HAP-1 (cell line): Measurements from ENCODE around the gene HIVEP1.
A peak's percentile ranks its signal among the peaks of the same experiment; 100 is the strongest.

Experiments
- DNase-seq, 2 experiments: peaks; one replicate each; pipeline ENCODE4 v3.0.0-alpha.2; 2016 to 2020; ENCODE audit warnings: low spot score in 2 of 2
- H3K27me3 ChIP-seq: fragments of 250-450 bp; sonication (Bioruptor Pico); 2 replicates; pipeline ENCODE4 v1.5.1; 2020; ENCODE audit warnings: low read depth, mild to moderate bottlenecking, moderate library complexity
- H3K36me3 ChIP-seq: fragments of 250-450 bp; sonication (Bioruptor Pico); replicated peaks from 2 replicates; pipeline ENCODE4 v1.5.1; 2020; ENCODE audit warnings: mild to moderate bottlenecking
- H3K4me1 ChIP-seq: fragments of 250-450 bp; sonication (Bioruptor Pico); 2 replicates; pipeline ENCODE4 v1.5.1; 2020; ENCODE audit warnings: mild to moderate bottlenecking
- H3K4me3 ChIP-seq: fragments of 250-450 bp; sonication (Bioruptor Pico); 2 replicates; pipeline ENCODE4 v1.5.1; 2020; ENCODE audit warnings: mild to moderate bottlenecking, moderate library complexity
- H3K9me3 ChIP-seq: fragments of 250-450 bp; sonication (Bioruptor Pico); 2 replicates; pipeline ENCODE4 v1.5.1; 2020; ENCODE audit warnings: mild to moderate bottlenecking, moderate library complexity
- in situ Hi-C: fragments of 300-500 bp; cut with MboI; formaldehyde crosslinking; loops from 3 replicates; pipeline ENCODE4 v1.14.3; 2020; ENCODE audit warnings: low sequenced_read_pairs, inconsistent platforms, mixed read lengths

HIVEP1 gene

DNA sequence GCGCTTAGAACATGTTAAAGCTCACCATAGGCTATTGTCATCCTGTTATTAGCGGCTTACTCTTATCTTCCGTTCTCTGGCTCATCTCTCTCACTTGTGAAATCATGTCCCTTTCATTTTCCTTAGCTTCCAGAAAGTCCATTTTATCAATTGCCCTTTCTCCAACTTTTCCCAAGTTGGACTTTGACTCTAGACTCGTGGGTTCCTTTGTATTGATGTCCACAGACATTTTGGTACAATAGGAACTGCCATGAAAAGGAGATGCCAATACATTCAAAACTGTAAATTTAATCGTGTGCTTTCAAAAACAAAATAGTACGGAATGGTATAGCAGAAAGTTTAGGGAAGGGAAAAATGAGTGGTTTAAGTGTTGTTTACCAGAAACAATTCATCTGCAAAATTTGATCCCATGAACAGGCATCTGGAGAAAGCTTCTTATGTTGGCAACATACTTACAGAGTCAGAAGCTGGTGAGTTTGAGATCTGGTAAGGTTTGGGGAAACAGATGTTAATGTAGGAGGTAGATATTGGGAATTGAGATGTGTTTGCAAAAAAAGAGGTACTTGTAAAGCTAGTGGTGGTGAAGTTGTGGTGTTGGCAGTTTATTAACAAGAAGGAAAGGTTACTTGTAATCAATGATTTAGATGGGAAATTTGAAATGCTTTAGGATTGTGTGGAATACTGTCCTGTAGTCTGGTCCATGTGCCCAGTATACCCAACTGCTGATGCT, 10.2 kb upstream of the HIVEP1 start:
- in situ Hi-C loops = no loop called here

DNA sequence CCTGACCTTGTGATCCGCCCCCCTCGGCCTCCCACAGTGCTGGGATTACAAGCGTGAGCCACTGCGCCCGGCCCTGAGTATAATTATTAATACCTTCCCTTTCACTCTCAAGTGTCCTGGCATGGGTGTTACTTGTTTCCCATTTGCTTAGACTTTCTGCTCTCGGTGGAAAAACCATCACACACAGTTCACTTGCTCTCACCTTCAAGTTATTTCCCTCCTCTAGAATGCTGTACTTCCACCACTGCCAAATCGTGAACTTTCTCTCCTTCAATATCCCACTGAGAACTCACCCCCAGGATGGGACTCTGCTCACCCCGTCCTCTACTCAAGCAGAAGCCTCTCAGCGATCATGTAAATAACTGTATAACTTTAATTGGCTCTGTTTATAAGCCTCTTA, 4.6 kb upstream of the HIVEP1 start:
- Histone ChIP-seq H3K36me3 (no peaks in the 10 kb centered on the region), H3K9me3 (no peaks in the 10 kb centered on the region), H3K4me3 (no peak overlapping the region), H3K27me3 (no peaks in the 10 kb centered on the region), H3K4me1 (peaks cover 12% of the 10 kb centered on the region)
- no peak for DNase-seq
- in situ Hi-C loops = no loop called here

More for the DNA sequence above, 10.2 kb upstream of the HIVEP1 start:
- Histone ChIP-seq H3K36me3 (no peaks in the 10 kb centered on the region), H3K4me3 (no peak overlapping the region), H3K27me3 (peaks cover 17% of the 10 kb centered on the region), H3K9me3 (no peaks in the 10 kb centered on the region), H3K4me1 (no peaks in the 10 kb centered on the region)
- no peak for DNase-seq

DNA sequence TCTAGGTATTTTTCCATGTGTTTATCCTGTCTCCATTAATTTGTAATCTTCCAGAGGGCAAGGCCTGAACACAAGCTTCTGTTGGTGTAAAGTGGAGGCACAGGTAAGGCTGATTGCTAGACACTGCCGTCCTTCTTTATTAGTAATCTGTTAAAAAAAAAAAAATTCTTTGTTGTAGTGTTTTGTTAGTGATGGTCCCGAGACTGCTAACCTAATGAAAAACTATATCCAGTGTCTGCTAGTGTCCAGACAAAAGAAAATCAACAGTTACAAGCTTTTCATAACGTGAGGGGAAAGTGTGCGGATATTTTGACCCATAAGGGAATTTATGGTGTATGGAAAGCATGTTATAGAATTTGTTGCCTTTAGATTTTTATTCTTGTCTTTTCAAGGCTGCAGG, 4.2 kb upstream of the HIVEP1 start:
- DNase-seq = no peak
- in situ Hi-C loops = no loop called here

DNA sequence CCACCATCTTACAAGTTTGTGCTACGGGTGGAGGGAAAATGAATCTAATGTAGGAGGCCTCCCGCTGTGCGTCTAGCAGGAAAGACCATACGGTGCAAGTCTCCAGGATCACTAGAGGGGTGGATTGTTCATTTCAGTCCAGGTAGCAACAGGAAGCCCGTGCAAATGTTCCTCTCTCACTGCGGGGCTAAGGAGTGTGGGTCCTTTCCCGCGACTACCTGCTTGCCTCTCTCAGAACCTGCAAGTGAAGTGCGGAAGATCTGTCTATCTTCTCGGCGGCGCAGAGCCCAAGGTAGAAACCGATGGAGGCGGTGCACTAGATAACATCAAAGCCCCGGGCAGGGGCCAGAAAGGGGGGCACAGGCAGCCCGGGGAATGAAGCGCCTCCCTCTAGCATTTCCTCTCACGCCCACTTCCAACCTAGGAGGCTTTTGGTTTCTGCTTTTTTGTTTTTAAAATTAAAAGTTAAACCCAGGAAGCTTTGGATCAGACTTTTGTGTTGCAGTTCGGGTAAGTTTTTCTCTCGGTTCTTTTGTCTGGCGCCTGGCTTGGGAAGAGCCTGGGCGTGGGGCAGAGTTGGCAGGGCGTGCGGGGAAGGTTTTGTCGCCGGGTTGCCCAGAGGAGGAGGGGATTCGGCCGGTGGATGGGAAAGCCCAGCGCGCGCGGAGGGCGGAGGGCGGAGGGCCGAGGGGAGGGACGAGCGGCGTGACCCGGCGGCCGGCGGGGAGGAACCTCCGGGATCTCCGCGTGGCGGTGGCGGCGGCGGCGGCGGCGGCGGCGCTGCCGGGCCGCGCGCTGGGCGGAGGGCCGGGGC, 3.5 kb upstream of the HIVEP1 start:
- Histone ChIP-seq H3K9me3 (no peaks in the 10 kb centered on the region), H3K4me1 (peaks cover 12% of the 10 kb centered on the region), H3K27me3 (no peaks in the 10 kb centered on the region), H3K4me3 (peak overlapping the region; percentile 64), H3K36me3 (no peaks in the 10 kb centered on the region)
- in situ Hi-C loops = no loop called here
- peak; percentile 62 to 84 for DNase-seq

More for the DNA sequence above, 4.2 kb upstream of the HIVEP1 start:
- Histone ChIP-seq H3K9me3 (no peaks in the 10 kb centered on the region), H3K27me3 (no peaks in the 10 kb centered on the region), H3K4me1 (peaks cover 12% of the 10 kb centered on the region), H3K36me3 (no peaks in the 10 kb centered on the region), H3K4me3 (peak overlapping the region; percentile 64)

DNA sequence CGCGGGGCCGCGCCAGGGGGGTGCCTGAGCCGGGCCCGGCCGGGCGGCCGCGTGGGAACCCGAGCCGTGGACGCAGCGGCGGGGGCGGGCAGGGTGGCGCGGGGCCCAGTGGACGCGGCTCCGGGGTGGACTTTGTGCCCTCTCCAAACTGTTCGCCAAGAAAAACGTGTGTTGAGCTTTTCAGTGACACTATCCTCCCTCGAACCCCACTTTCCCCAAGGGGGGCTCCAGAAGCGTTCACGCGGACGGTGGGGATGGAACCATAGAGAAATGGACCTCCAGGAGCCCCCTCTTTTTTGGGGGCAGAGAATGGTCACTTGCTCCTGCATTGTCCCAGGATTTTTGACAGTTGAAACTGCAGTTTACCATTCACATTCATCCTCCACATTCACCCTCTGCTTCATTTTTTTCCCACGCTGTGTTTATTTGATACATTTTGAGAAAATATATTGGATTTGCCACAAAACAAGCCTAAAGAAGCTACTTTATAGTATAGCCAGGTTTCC, 2.9 kb upstream of the HIVEP1 start:
- DNase-seq = peak in 1 of 2 experiments; percentile 10
- Histone ChIP-seq H3K9me3 (no peaks in the 10 kb centered on the region), H3K4me1 (peaks cover 12% of the 10 kb centered on the region), H3K36me3 (peaks cover under 1% of the 10 kb centered on the region; the same call in 1 of the 2 replicates), H3K4me3 (peak overlapping the region; percentile 64), H3K27me3 (no peaks in the 10 kb centered on the region)
- in situ Hi-C loops = no loop called here

DNA sequence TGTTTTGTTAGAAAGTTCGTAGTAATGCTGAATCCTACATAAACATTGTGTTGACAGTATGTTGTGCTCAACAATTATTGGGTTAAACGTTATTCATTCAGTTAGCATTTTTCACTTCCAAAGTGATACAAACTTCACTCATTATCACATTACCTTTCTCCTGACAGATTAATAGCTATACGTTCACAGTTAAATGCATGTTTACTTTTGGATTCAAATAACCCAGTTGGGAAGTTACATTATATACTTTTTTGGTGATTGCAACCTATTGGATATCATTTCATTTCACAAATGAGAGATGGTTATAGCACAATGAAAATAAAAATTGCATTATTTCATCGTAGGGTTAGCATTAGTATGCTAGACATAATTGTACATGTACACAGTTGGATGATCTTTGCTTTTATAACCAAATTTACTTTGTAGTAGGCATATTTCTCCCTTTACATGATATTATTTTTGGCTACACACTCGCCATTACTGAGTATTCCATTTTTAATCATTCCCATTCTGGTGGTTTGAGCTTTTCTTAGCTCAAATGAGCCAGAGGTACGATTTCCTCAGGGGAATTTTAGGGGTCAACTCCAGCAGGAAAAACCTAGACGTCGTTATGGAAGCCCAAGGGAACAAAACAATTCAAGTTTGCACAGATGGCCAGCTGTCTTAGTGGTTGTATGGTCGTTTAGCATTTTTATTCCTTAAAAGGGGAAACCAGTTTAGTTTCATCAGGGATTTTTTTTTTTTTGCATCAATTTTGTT, 2.1 kb upstream of the HIVEP1 start:
- Histone ChIP-seq H3K4me3 (peak overlapping the region; percentile 64), H3K27me3 (no peaks in the 10 kb centered on the region), H3K9me3 (no peaks in the 10 kb centered on the region), H3K36me3 (peaks cover 5% of the 10 kb centered on the region; the same call in 1 of the 2 replicates), H3K4me1 (peaks cover 12% of the 10 kb centered on the region)
- in situ Hi-C loops = no loop called here
- peak in 1 of 2 experiments; percentile 21 for DNase-seq

DNA sequence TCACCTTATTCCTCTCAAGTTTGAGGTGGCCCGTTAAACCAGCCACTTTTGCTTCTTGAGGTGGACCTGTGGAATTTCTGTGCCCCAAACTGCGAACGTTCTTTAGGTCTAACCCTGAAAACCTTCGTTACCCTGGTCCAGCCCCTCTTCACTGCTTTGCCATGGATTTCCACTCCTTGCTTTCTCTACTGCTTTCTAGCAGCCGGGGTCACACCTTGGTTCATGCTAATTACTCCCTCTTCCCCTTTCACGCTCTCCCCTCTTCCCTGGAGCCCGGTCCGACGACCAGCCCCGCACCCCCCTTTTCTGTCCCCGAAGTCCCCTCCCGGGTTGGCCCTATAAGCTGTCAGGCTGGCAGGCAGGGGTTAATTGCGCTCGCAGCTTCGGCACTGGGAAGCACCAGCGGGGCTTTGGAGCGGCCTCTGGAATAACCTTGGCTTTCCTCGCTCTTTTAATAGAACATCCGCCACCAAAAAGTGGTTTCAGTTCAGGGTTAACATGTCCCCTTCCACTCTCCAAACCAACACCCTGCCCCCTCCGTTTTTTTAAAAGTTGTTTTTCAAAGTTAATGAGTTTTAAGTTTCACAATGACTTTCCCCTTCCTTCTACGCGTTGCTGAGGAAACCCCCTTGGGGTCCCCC, 1.4 kb upstream of the HIVEP1 start:
- Histone ChIP-seq H3K27me3 (no peaks in the 10 kb centered on the region), H3K36me3 (peaks cover 5% of the 10 kb centered on the region; the same call in 1 of the 2 replicates), H3K4me1 (peaks cover 12% of the 10 kb centered on the region), H3K9me3 (no peaks in the 10 kb centered on the region), H3K4me3 (peak overlapping the region; percentile 64)
- DNase-seq = peak; percentile 62 to 80
- in situ Hi-C loops = no loop called here

DNA sequence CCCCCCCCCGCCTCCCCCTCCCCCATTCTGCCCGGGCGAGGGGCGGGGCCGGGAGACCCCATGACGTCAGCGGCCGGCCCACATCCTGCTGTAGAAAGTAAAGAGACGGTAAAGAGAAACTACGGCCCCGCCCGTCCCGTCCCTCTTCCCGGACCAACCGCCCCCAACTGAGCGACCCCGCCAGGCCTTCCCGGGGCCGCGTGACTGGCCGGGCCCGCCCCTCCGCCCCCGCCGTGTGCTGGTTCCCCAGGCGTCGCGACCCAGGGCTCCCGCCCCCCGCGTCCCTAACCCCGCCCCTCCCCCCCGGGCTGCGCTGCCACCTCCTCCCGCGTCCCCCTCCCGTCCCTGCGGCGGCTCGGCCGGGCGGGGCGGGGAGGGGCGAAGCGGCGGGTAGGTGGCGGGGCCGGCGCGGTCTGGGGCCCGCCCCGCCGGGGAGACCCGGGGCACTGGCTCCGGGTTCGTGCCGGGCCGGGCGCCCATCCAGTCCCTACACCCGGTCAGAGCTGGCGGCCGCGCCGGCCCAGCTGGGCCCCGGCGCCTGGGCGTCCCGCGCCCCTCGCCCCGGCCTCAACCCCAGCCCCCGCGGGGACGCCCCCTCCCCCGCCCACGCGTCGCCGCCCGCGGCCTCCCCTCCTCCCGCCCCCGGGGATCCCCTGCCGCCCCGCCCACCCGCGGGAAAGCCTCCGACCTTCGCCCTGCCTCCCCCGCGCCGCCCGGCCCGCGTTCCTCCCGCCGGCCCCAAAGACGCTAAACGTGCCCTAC, 655 bp upstream of the HIVEP1 start:
- peak overlapping the region; percentile 73 for H3K4me3 ChIP-seq
- in situ Hi-C loops = no loop called here
- H3K36me3 ChIP-seq = peaks cover 5% of the 10 kb centered on the region; the same call in 1 of the 2 replicates
- H3K4me1 ChIP-seq = peaks cover 12% of the 10 kb centered on the region
- DNase-seq = peak; percentile 92 to 96
- no peaks in the 10 kb centered on the region for H3K9me3 ChIP-seq
- H3K27me3 ChIP-seq = no peaks in the 10 kb centered on the region

DNA sequence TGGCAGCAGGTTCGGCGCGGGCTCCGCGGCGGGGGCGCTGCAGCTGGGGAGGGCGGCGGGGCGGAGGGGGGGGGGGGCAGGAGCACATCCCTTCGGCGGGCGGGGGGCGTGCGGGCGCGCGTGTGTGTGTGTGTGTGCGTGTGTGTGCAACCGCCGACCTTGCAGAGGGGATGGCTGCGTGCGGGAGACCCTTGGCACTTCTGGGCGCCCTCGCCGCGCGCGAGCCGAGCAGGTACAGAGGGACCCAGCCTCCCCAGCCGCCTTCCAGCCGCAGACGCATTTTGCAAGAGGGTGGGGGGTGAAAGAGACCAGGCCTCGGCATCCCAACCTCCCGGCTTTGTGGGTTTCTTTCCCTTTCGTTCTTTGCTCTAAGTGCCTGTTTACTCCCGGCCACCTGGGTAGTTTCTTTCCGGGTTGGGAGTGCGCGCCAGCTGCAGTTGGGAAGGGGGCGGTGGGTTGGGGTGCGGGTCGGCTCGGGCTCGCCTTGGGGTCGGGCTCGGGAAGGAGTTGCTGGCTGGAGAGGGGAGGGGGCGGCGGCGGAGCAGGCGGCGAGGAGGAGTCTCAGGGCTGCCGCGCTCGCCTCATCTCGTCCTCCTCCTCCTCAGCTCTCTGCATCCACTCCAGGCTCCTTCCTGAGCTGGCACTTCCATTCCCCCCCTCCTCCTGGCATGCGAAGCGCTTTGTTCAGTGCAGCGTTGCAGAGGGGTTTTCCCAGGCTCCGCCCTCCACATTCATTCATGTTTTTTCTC, 620 bp downstream of the HIVEP1 start:
- peaks cover 9% of the 10 kb centered on the region; the same call in 1 of the 2 replicates for H3K36me3 ChIP-seq
- H3K9me3 ChIP-seq = no peaks in the 10 kb centered on the region
- no peaks in the 10 kb centered on the region for H3K27me3 ChIP-seq
- peak; percentile 82 to 83 for DNase-seq
- H3K4me1 ChIP-seq = peaks cover 12% of the 10 kb centered on the region
- in situ Hi-C loops = no loop called here
- peak overlapping the region; percentile 73 for H3K4me3 ChIP-seq

DNA sequence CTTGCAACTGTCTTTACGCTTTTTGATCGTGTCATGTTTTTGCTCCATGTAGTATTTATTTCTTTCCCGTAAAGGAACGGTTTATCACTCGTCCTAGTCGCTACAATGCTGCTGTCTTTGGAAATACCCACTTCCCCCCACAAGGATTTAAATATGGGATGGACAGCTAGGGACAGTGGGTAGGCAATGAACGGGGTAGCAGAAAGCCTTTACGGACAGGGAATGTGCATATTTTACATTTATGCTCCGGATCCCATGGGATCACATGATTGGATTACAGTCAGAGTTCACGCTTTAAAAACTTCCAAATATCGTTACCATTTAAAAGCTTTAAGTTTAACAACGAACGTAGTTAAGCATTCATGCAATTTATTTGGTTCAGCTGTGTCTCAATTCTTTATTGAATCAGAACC, 1.2 kb downstream of the HIVEP1 start:
- in situ Hi-C loops = no loop called here
- Histone ChIP-seq H3K9me3 (no peaks in the 10 kb centered on the region), H3K4me1 (peaks cover 7% of the 10 kb centered on the region), H3K27me3 (no peaks in the 10 kb centered on the region), H3K4me3 (peak overlapping the region; percentile 73), H3K36me3 (peaks cover 9% of the 10 kb centered on the region; the same call in 1 of the 2 replicates)
- DNase-seq = peak in 1 of 2 experiments; percentile 11

DNA sequence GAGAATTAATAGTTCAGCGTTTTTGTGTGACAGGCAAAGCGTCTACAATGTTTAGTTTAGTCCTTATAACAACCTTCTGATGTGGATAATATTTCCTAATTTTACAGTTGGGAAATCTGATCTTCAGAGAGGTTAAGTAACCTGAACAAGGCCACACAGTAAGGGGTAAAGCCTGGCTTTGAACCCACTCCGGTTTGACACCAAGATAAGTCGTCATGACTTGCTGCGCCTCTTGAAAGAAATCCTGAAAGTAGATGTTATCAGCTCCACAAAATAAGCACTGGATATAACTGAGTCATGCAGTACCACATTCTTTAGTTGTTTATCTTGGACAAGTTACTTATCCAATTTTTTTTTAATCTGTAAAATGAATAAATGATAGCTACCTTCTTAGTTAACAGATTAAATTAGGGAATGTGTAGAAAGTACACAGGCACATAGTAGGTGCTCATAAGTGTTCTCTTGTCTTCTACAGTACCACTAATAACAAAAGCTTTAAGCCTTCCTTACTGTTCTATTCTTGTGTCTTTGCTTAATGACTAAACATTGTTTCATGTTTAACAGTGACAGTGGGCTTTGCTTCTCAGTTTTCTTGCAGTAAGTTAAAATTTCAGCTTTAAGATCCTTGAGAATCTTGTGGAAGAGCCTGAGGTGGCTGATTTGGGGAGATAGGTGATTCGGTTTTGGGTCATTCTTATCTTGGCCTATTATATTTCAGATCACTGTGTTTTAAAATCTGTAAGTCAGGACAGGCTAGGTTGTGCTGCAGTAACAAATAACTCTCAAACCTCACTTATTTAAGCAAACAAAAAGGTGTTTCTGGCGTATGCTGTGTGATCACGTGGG, 2.1 kb downstream of the HIVEP1 start:
- Histone ChIP-seq H3K9me3 (no peaks in the 10 kb centered on the region), H3K36me3 (peaks cover 9% of the 10 kb centered on the region; the same call in 1 of the 2 replicates), H3K4me1 (peaks cover 7% of the 10 kb centered on the region; the same call in 1 of the 2 replicates), H3K27me3 (no peaks in the 10 kb centered on the region), H3K4me3 (no peak overlapping the region)
- in situ Hi-C loops = no loop called here
- DNase-seq = no peak
